Kidney capillary endothelial cell (primary cell): ENCODE measurements around the gene CAMK2D.

Experiments used
- DNase-seq: peaks from one replicate; pipeline ENCODE4 v3.0.0-alpha.2; 2018; ENCODE audit warnings: low spot score

CAMK2D gene

GRCh38 chr4:113564493-113564892 is 197.0 kb downstream of the CAMK2D start:
- no peak for DNase-seq

GRCh38 chr4:113563691-113564378 is 197.7 kb downstream of the CAMK2D start:
- DNase-seq = no peak

- no peak for DNase-seq
These were observed 199.8 kb downstream of the CAMK2D start for GRCh38 chr4:113561758-113562157.

- no peak for DNase-seq
These were observed 200.4 kb downstream of the CAMK2D start for GRCh38 chr4:113561092-113561491.

- DNase-seq = no peak
These were observed 201.0 kb downstream of the CAMK2D start for GRCh38 chr4:113560579-113560978.

GRCh38 chr4:113559947-113560346 is 201.6 kb downstream of the CAMK2D start:
- no peak for DNase-seq

GRCh38 chr4:113556382-113557134 is 205.0 kb downstream of the CAMK2D start:
- DNase-seq = no peak

- DNase-seq = no peak
These were observed 205.7 kb downstream of the CAMK2D start for GRCh38 chr4:113555868-113556267.

GRCh38 chr4:113553082-113553481 is 208.5 kb downstream of the CAMK2D start:
- no peak for DNase-seq

GRCh38 chr4:113550510-113550909 is 211.0 kb downstream of the CAMK2D start:
- DNase-seq = no peak

- no peak for DNase-seq
These were observed 213.2 kb downstream of the CAMK2D start for GRCh38 chr4:113548303-113548702.

GRCh38 chr4:113547487-113548042 is 214.0 kb downstream of the CAMK2D start:
- DNase-seq = peak; percentile 85

- no peak for DNase-seq
These were observed 219.6 kb downstream of the CAMK2D start for GRCh38 chr4:113541933-113542332.

GRCh38 chr4:113540859-113541258 is 220.7 kb downstream of the CAMK2D start:
- no peak for DNase-seq

- no peak for DNase-seq
These were observed 222.1 kb downstream of the CAMK2D start for GRCh38 chr4:113539408-113539807.

- no peak for DNase-seq
These were observed 223.9 kb downstream of the CAMK2D start for GRCh38 chr4:113537628-113538027.

- no peak for DNase-seq
These were observed 224.3 kb downstream of the CAMK2D start for GRCh38 chr4:113537203-113537602.

GRCh38 chr4:113534711-113535110 is 226.8 kb downstream of the CAMK2D start:
- no peak for DNase-seq

GRCh38 chr4:113531572-113531971 is 230.0 kb downstream of the CAMK2D start:
- DNase-seq = no peak

GRCh38 chr4:113528395-113528794 is 233.1 kb downstream of the CAMK2D start:
- DNase-seq = no peak

- DNase-seq = no peak
These were observed 236.0 kb downstream of the CAMK2D start for GRCh38 chr4:113525521-113525920.

- no peak for DNase-seq
These were observed 236.9 kb downstream of the CAMK2D start for GRCh38 chr4:113524505-113525186.

GRCh38 chr4:113524096-113524495 is 237.4 kb downstream of the CAMK2D start:
- DNase-seq = no peak
